Transverse colon (tissue), 4 donors: ENCODE measurements around the gene ZNF653.

Experiments
- EP300 ChIP-seq: sonication (generic); formaldehyde crosslinking; IDR thresholded peaks from one replicate; pipeline ENCODE4 v1.6.1; 2017; ENCODE audit warnings: antibody characterized with exemption, low read depth
- POLR2A ChIP-seq: fragments of 450-650 bp; IDR thresholded peaks from one replicate; pipeline ENCODE4 v1.6.1; 2016; ENCODE audit warnings: antibody characterized with exemption, mild to moderate bottlenecking, moderate library complexity
- POLR2AphosphoS5 ChIP-seq, 3 donors: sonication (generic); formaldehyde crosslinking; IDR thresholded peaks; one replicate each; pipeline ENCODE4 v1.6.1; 2016; ENCODE audit warnings: antibody characterized with exemption in 3 of 3
- TF ChIP-seq, protein P1 (sequence below), 5 experiments: fragments of 200-600 bp in 3 of 5; fragments of 450-650 bp in 2 of 5; sonication (generic) in 3 of 5; IDR thresholded peaks; 1 replicate in 2 of 5; 2 replicates in 3 of 5; pipeline ENCODE4 v1.5.1; 2016 to 2017; ENCODE audit warnings: antibody characterized with exemption in 5 of 5, inconsistent platforms in 3 of 5, mild to moderate bottlenecking in 2 of 5, moderate library complexity in 1 of 5

- TF ChIP-seq, protein P1, sequence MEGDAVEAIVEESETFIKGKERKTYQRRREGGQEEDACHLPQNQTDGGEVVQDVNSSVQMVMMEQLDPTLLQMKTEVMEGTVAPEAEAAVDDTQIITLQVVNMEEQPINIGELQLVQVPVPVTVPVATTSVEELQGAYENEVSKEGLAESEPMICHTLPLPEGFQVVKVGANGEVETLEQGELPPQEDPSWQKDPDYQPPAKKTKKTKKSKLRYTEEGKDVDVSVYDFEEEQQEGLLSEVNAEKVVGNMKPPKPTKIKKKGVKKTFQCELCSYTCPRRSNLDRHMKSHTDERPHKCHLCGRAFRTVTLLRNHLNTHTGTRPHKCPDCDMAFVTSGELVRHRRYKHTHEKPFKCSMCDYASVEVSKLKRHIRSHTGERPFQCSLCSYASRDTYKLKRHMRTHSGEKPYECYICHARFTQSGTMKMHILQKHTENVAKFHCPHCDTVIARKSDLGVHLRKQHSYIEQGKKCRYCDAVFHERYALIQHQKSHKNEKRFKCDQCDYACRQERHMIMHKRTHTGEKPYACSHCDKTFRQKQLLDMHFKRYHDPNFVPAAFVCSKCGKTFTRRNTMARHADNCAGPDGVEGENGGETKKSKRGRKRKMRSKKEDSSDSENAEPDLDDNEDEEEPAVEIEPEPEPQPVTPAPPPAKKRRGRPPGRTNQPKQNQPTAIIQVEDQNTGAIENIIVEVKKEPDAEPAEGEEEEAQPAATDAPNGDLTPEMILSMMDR (IDR thresholded peaks at IDR 0.05): no peak
- TF ChIP-seq EP300 (no peak), POLR2AphosphoS5 (IDR thresholded peaks at IDR 0.05) (no peak), POLR2A (no peak)
Measured at GRCh38 chr19:11547929-11548700, 42.5 kb upstream of the ZNF653 start.
